Keratinocyte (primary cell): Measurements from ENCODE around the gene PRM1.

ENCODE experiments used
- CTCF ChIP-seq, 3 experiments: IDR thresholded peaks in 1 of 3; conservative IDR thresholded peaks in 1 of 3; optimal IDR thresholded peaks in 1 of 3; 2 replicates in 2 of 3; 3 replicates in 1 of 3; pipeline versions ENCODE3 to v1.5.1; 2011; ENCODE audit warnings: low read length in 3 of 3, mild to moderate bottlenecking in 3 of 3, moderate library complexity in 2 of 3, control low read depth in 1 of 3, inconsistent platforms in 1 of 3; ENCODE audit not compliant: insufficient read depth in 2 of 3; ENCODE audit errors: extremely low read depth in 1 of 3
- EZH2 ChIP-seq: IDR thresholded peaks from one replicate; pipeline ENCODE4 v1.6.1; 2012; ENCODE audit warnings: inconsistent platforms, mild to moderate bottlenecking, low read length, moderate library complexity

- TF ChIP-seq CTCF (optimal IDR thresholded peaks at IDR 0.05 in 1 of 3, IDR thresholded peaks at IDR 0.05 in 1 of 3, conservative IDR thresholded peaks at IDR 0.05 in 1 of 3; ENCODE audit: extremely low read depth in 1 of 3, insufficient read depth in 2 of 3, low read length in 3 of 3) (no peak), EZH2 (no peak)
These were observed 37.7 kb upstream of the PRM1 start for GRCh38 chr16:11318817-11319216.
